ENCODE data around the gene GRID1. TPM values are rescaled to one million over a fixed set of nuclear protein-coding genes. Genes with fewer than 3 reads are reported as not detected.
"Not testable (repeated sequence)": the region's sequence is repeated elsewhere in the genome, so short reads cannot be mapped to it uniquely, and the experiment has no call there.

Gene GRID1
- total RNA-seq, 1 experiment from 2014 or later: not detected

- H3K79me2 ChIP-seq (ENCODE audit: low read depth): no peaks in the 10 kb centered on the region
- H3F3A ChIP-seq (ENCODE audit: insufficient read depth, low read depth): no peaks in the 10 kb centered on the region
- no peaks in the 10 kb centered on the region for H3K9me2 ChIP-seq (ENCODE audit: insufficient read depth)
- H3K36me3 ChIP-seq (ENCODE audit: low read depth): no peaks in the 10 kb centered on the region
- H3K4me1 ChIP-seq (replicated peaks; ENCODE audit: insufficient read depth): no peaks in the 10 kb centered on the region
- H3K4me3 ChIP-seq: no peak overlapping the region
- intact Hi-C loops (cut with micrococcal nuclease; ENCODE audit: unreplicated experiment): no loop called here
- TF ChIP-seq CTCF (conservative IDR thresholded peaks at IDR 0.05): no peak
- TF ChIP-seq EZH2 (IDR thresholded peaks at IDR 0.05; ENCODE audit: low read depth): no peak
- H3K9me3 ChIP-seq (ENCODE audit: insufficient read depth, low read depth): no peaks in the 10 kb centered on the region
- H2AFZ ChIP-seq: no peak overlapping the region
- H3K27ac ChIP-seq: no peak overlapping the region
- no peak for DNase-seq
- no peaks in the 10 kb centered on the region for H3K27me3 ChIP-seq (ENCODE audit: insufficient read depth, low read depth)
- no peaks in the 10 kb centered on the region for H4K20me1 ChIP-seq (ENCODE audit: insufficient read depth)
- POLR2A ChIA-PET (ENCODE audit: unreplicated experiment): no interaction called here
- no TSS peak for BruUV-seq (replicated peaks)
- CTCF ChIA-PET: no interaction called here
- H3K4me2 ChIP-seq: no peak overlapping the region
These were observed 330.6 kb downstream of the GRID1 start for GRCh38 chr10:86035791-86036543.

- Histone ChIP-seq H3K79me2 (ENCODE audit: low read depth) (no peaks in the 10 kb centered on the region), H3F3A (ENCODE audit: insufficient read depth, low read depth) (no peaks in the 10 kb centered on the region), H2AFZ (no peak overlapping the region), H3K9me3 (ENCODE audit: insufficient read depth, low read depth) (no peaks in the 10 kb centered on the region), H3K4me2 (no peak overlapping the region), H4K20me1 (ENCODE audit: insufficient read depth) (no peaks in the 10 kb centered on the region), H3K27me3 (ENCODE audit: insufficient read depth, low read depth) (no peaks in the 10 kb centered on the region), H3K9me2 (ENCODE audit: insufficient read depth) (no peaks in the 10 kb centered on the region), H3K4me1 (replicated peaks; ENCODE audit: insufficient read depth) (no peaks in the 10 kb centered on the region), H3K4me3 (no peak overlapping the region), H3K36me3 (ENCODE audit: low read depth) (no peaks in the 10 kb centered on the region), H3K27ac (no peak overlapping the region)
- intact Hi-C loops (cut with micrococcal nuclease; ENCODE audit: unreplicated experiment): no loop called here
- ChIA-PET POLR2A (ENCODE audit: unreplicated experiment) (no interaction called here), CTCF (no interaction called here)
- DNase-seq: no peak
- TF ChIP-seq EZH2 (IDR thresholded peaks at IDR 0.05; ENCODE audit: low read depth) (no peak), CTCF (conservative IDR thresholded peaks at IDR 0.05) (no peak)
- BruUV-seq (replicated peaks): no TSS peak
These were observed 331.9 kb downstream of the GRID1 start for GRCh38 chr10:86034710-86035109.

GRCh38 chr10:86033581-86033980, 333.0 kb downstream of the GRID1 start:
- POLR2A ChIA-PET (ENCODE audit: unreplicated experiment): no interaction called here
- Histone ChIP-seq H3K9me3 (ENCODE audit: insufficient read depth, low read depth) (no peaks in the 10 kb centered on the region), H3K36me3 (ENCODE audit: low read depth) (no peaks in the 10 kb centered on the region), H3K4me1 (replicated peaks; ENCODE audit: insufficient read depth) (no peaks in the 10 kb centered on the region), H3K4me2 (no peak overlapping the region), H3K4me3 (no peak overlapping the region), H3K79me2 (ENCODE audit: low read depth) (no peaks in the 10 kb centered on the region), H3K9me2 (ENCODE audit: insufficient read depth) (no peaks in the 10 kb centered on the region), H3F3A (ENCODE audit: insufficient read depth, low read depth) (no peaks in the 10 kb centered on the region), H3K27me3 (ENCODE audit: insufficient read depth, low read depth) (no peaks in the 10 kb centered on the region), H4K20me1 (ENCODE audit: insufficient read depth) (no peaks in the 10 kb centered on the region), H2AFZ (no peak overlapping the region), H3K27ac (no peak overlapping the region)
- CTCF ChIA-PET: no interaction called here
- intact Hi-C loops (cut with micrococcal nuclease; ENCODE audit: unreplicated experiment): no loop called here
- TF ChIP-seq EZH2 (IDR thresholded peaks at IDR 0.05; ENCODE audit: low read depth) (no peak), CTCF (conservative IDR thresholded peaks at IDR 0.05) (no peak)
- DNase-seq: no peak
- no TSS peak for BruUV-seq (replicated peaks)

- H2AFZ ChIP-seq; H3K27me3 ChIP-seq (ENCODE audit: insufficient read depth, low read depth); H3K9me3 ChIP-seq (ENCODE audit: insufficient read depth, low read depth); H4K20me1 ChIP-seq (ENCODE audit: insufficient read depth); H3K4me3 ChIP-seq; intact Hi-C loops (cut with micrococcal nuclease; ENCODE audit: unreplicated experiment); POLR2A ChIA-PET (ENCODE audit: unreplicated experiment); DNase-seq; H3K79me2 ChIP-seq (ENCODE audit: low read depth); H3K27ac ChIP-seq; H3K4me1 ChIP-seq (replicated peaks; ENCODE audit: insufficient read depth); H3K9me2 ChIP-seq (ENCODE audit: insufficient read depth); CTCF ChIA-PET; H3K36me3 ChIP-seq (ENCODE audit: low read depth); BruUV-seq (replicated peaks); H3K4me2 ChIP-seq; H3F3A ChIP-seq (ENCODE audit: insufficient read depth, low read depth): not testable (repeated sequence)
These were observed 334.5 kb downstream of the GRID1 start for GRCh38 chr10:86032087-86032486.
